ENCODE results near the gene GFRA1.
"Not testable (repeated sequence)": the region's sequence is repeated elsewhere in the genome, so short reads cannot be mapped to it uniquely, and the experiment has no call there.

The GFRA1 gene

DNA sequence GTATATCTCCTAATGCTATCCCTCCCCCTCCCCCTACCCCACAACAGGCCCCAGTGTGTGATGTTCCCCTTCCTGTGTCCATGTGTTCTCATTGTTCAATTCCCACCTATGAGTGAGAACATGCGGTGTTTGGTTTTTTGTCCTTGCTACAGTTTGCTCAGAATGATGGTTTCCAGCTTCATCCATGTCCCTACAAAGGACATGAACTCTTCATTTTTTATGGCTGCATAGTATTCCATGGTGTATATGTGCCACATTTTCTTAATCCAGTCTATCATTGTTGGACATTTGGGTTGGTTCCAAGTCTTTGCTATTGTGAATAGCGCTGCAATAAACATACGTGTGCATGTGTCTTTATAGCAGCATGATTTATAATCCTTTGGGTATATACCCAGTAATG, 220.5 kb downstream of the GFRA1 start:
- H3K9me3 ChIP-seq (ENCODE audit: control insufficient read depth, low read length); DNase-seq; H3K4me3 ChIP-seq (ENCODE audit: insufficient read depth, low read depth, low read length, poor library complexity, severe bottlenecking): not testable (repeated sequence)

DNA sequence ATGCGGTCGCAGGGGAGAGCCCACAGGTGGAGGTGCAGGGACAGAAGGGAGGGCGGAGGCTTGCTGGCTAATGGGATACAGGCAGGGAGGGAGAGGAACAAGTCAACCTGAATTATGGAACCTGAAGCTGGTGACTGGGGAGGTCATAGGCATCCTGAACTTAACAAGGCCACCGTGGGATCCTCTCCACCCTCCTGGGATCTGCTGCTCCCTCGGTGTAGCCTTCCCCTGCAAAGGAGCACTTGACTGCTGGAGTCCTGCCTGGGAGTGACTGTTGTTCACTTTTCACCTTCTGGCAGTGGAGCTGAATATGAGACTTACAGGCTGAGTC, 223.1 kb downstream of the GFRA1 start:
- Histone ChIP-seq H3K27ac (ENCODE audit: insufficient read depth, low read length, poor library complexity, severe bottlenecking) (no peak overlapping the region), H3K9me3 (ENCODE audit: control insufficient read depth, low read length) (no peaks in the 10 kb centered on the region), H3K4me3 (ENCODE audit: insufficient read depth, low read depth, low read length, poor library complexity, severe bottlenecking) (no peak overlapping the region), H3K4me1 (ENCODE audit: control insufficient read depth, insufficient read depth, low read length, poor library complexity, severe bottlenecking) (no peaks in the 10 kb centered on the region), H3K36me3 (ENCODE audit: control insufficient read depth, insufficient read depth, low read length) (no peaks in the 10 kb centered on the region), H3K27me3 (replicated peaks; ENCODE audit: control insufficient read depth, insufficient read depth, low read length, poor library complexity, severe bottlenecking) (no peaks in the 10 kb centered on the region)
- no peak for DNase-seq

More for the DNA sequence above, 220.5 kb downstream of the GFRA1 start:
- H3K27ac ChIP-seq (ENCODE audit: insufficient read depth, low read length, poor library complexity, severe bottlenecking); H3K27me3 ChIP-seq (replicated peaks; ENCODE audit: control insufficient read depth, insufficient read depth, low read length, poor library complexity, severe bottlenecking); H3K36me3 ChIP-seq (ENCODE audit: control insufficient read depth, insufficient read depth, low read length); H3K4me1 ChIP-seq (ENCODE audit: control insufficient read depth, insufficient read depth, low read length, poor library complexity, severe bottlenecking): not testable (repeated sequence)

DNA sequence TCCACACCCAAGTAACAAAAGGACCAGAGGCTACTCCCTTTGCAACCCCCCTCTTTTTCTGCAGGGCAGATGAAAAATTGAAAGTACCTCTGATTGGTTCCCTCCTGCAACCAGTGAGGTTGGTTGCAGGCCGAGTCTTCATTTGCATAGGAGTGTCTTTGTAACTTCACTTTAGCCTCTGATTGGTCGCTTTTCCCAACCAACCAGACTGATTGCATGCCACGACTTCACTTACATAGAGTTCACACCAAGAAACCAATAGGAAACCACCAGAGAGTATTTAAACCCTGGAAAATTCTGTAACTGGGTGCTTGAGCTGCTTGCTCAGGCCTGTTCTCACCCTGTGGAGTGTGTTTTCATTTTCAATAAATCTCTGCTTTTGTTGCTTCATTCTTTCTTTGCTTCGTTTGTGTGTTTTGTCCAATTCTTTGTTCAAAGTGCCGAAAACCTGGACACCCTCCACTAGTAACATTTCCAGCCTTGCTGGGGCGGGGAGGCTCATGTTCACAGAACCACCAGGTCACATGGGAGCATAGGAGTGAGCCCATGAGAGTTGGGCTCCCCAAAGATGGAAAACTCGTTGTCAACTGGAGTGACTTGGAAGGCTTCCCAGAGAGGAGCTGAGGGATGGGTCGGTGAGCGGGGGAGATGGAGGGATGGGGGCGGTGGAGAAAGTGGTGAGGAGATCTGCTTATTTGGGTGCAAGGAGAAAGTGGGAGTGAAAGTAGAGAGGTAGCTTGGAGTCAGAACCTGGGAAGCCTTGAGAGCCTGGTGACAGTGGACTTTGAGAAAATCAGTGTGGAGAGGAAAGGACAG, 223.6 kb downstream of the GFRA1 start:
- Histone ChIP-seq H3K27ac (ENCODE audit: insufficient read depth, low read length, poor library complexity, severe bottlenecking) (no peak overlapping the region), H3K27me3 (replicated peaks; ENCODE audit: control insufficient read depth, insufficient read depth, low read length, poor library complexity, severe bottlenecking) (no peaks in the 10 kb centered on the region), H3K4me3 (ENCODE audit: insufficient read depth, low read depth, low read length, poor library complexity, severe bottlenecking) (no peak overlapping the region), H3K9me3 (ENCODE audit: control insufficient read depth, low read length) (no peaks in the 10 kb centered on the region), H3K36me3 (ENCODE audit: control insufficient read depth, insufficient read depth, low read length) (no peaks in the 10 kb centered on the region), H3K4me1 (ENCODE audit: control insufficient read depth, insufficient read depth, low read length, poor library complexity, severe bottlenecking) (no peaks in the 10 kb centered on the region)
- DNase-seq: no peak

DNA sequence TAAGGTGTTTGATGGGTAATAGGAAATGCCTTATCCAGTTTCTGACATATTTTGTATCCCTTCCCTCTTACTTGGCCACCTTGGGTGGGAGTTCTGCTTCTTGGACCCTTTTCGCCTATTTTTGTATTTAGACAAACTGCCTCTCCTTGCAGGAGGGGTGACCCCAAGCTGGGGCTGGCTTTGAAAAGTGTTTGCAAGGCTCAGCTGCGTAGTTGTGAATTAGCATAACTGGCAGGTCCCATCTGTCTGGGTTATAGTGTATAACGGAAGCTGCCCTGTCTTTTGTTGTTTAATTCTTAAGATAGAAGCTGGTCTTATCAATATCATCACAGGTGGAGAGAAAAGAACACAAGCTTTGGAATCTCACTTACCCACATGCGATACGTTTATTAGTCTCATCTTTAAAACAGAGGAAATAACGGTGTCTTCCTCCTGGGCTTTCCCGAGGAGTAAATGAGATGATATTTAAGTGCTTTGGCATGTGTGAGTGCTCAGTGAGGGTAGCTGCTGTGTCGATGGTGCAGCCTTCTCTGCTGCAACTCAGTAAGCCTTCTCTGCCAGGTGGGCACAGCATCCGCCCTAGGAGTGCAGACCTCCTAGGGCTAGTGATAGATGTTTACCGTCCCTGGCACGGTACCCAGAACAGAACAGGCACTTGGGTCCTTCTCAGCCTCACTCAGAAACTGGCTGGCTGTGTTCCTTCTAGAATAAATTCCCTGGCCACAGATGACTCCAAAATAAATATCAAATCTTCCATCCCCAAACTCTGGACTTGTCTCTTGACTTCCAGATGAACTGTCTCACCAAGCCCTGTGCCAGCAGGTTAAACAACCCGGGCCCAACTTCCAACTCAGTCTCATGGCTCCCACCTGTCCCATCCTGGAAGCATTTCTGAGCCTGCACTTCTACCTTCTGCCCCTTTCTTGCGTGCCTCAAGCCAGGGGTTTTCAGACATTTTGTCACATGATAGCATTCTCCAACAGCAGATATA, 227.3 kb downstream of the GFRA1 start:
- no peaks in the 10 kb centered on the region for H3K36me3 ChIP-seq (ENCODE audit: control insufficient read depth, insufficient read depth, low read length)
- H3K27ac ChIP-seq (ENCODE audit: insufficient read depth, low read length, poor library complexity, severe bottlenecking): no peak overlapping the region
- no peaks in the 10 kb centered on the region for H3K27me3 ChIP-seq (replicated peaks; ENCODE audit: control insufficient read depth, insufficient read depth, low read length, poor library complexity, severe bottlenecking)
- no peak overlapping the region for H3K4me3 ChIP-seq (ENCODE audit: insufficient read depth, low read depth, low read length, poor library complexity, severe bottlenecking)
- no peak for DNase-seq
- H3K4me1 ChIP-seq (ENCODE audit: control insufficient read depth, insufficient read depth, low read length, poor library complexity, severe bottlenecking): no peaks in the 10 kb centered on the region
- no peaks in the 10 kb centered on the region for H3K9me3 ChIP-seq (ENCODE audit: control insufficient read depth, low read length)

DNA sequence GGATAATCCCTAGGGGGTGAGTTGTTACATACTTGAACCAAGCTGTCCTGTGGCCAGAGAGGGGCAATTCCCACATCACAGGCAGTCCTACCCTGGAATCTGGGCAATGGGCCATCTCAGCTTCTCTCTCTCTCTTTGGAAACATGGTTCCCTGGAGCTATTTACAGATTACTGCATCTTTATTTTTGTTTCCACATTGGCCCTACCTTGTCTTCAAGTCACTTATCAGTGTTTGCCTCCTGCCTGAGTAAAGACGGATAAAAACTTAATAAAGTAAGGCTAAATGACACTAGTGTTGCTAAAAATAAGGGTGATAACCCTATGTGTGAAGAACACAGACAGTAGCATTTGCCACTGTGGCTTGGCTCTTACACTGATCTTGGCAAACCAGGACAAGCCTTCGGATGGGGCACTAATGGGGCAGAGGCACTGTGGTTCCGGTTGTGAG, 228.2 kb downstream of the GFRA1 start:
- Histone ChIP-seq H3K9me3 (ENCODE audit: control insufficient read depth, low read length) (no peaks in the 10 kb centered on the region), H3K27ac (ENCODE audit: insufficient read depth, low read length, poor library complexity, severe bottlenecking) (no peak overlapping the region), H3K4me3 (ENCODE audit: insufficient read depth, low read depth, low read length, poor library complexity, severe bottlenecking) (no peak overlapping the region), H3K4me1 (ENCODE audit: control insufficient read depth, insufficient read depth, low read length, poor library complexity, severe bottlenecking) (no peaks in the 10 kb centered on the region), H3K36me3 (ENCODE audit: control insufficient read depth, insufficient read depth, low read length) (no peaks in the 10 kb centered on the region), H3K27me3 (replicated peaks; ENCODE audit: control insufficient read depth, insufficient read depth, low read length, poor library complexity, severe bottlenecking) (no peaks in the 10 kb centered on the region)
- DNase-seq: no peak

DNA sequence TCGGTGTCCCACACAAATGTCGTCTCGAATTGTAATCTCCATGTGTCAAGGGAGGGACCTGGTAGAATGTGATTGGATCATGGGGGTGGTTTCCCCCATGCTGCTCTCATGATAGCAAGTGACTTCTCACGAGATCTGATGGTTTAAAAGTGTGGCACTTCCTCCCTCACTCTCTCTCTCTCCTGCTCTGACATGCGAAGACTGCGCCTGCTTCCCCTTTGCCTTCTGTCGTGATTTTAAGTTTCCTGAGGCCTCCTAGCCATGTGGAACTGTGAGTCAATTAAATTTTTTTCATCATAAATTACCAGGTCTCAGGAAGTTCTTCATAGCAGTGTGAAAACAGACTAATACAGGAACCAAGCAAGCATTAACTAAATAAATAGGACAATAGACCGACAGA, 229.1 kb downstream of the GFRA1 start:
- H3K27ac ChIP-seq (ENCODE audit: insufficient read depth, low read length, poor library complexity, severe bottlenecking): no peak overlapping the region
- no peaks in the 10 kb centered on the region for H3K36me3 ChIP-seq (ENCODE audit: control insufficient read depth, insufficient read depth, low read length)

DNA sequence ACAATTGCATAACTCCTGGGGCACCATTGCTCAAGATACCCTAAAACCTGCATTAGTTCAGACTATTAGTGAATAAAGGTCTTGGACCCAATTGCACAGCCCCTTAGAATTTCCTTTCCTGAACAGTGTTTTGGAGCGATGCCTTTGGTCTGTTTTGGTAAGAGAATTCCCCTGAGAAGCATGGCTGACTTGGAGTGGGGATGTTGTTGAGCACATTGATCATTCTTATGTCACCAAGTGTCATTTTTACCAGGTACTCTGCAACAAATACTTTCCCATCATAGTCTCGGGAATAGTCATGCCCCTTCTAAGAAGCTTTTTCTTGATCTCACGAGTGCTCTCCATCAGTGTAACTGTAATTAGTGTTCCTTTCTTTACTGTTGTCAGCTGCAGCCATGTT, 229.7 kb downstream of the GFRA1 start:
- Histone ChIP-seq H3K27ac (ENCODE audit: insufficient read depth, low read length, poor library complexity, severe bottlenecking) (no peak overlapping the region), H3K27me3 (replicated peaks; ENCODE audit: control insufficient read depth, insufficient read depth, low read length, poor library complexity, severe bottlenecking) (no peaks in the 10 kb centered on the region), H3K9me3 (ENCODE audit: control insufficient read depth, low read length) (no peaks in the 10 kb centered on the region), H3K4me3 (ENCODE audit: insufficient read depth, low read depth, low read length, poor library complexity, severe bottlenecking) (no peak overlapping the region), H3K4me1 (ENCODE audit: control insufficient read depth, insufficient read depth, low read length, poor library complexity, severe bottlenecking) (no peaks in the 10 kb centered on the region), H3K36me3 (ENCODE audit: control insufficient read depth, insufficient read depth, low read length) (no peaks in the 10 kb centered on the region)
- no peak for DNase-seq

More for the DNA sequence above, 229.1 kb downstream of the GFRA1 start:
- DNase-seq: no peak
- no peaks in the 10 kb centered on the region for H3K9me3 ChIP-seq (ENCODE audit: control insufficient read depth, low read length)
- H3K4me1 ChIP-seq (ENCODE audit: control insufficient read depth, insufficient read depth, low read length, poor library complexity, severe bottlenecking): no peaks in the 10 kb centered on the region
- no peaks in the 10 kb centered on the region for H3K27me3 ChIP-seq (replicated peaks; ENCODE audit: control insufficient read depth, insufficient read depth, low read length, poor library complexity, severe bottlenecking)
- H3K4me3 ChIP-seq (ENCODE audit: insufficient read depth, low read depth, low read length, poor library complexity, severe bottlenecking): no peak overlapping the region

DNA sequence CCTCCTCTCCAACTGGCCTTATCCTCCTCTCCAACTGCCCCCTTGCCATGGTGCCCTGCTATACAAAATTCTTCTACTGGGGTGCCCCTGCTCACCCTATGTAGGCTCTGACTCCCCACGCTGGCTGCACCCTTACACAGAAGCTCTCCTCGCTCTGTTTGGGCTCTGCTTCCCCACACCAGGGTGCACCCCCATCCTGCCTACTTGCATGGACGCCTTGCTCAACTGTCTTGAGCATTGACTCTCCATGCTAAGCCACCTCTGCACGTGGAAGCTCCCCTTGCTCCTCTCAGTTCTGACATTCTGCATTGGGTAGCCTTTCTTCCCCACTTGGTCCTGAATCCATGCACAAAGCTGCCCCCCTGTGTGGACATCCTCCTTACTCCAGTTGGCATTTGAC, 231.1 kb downstream of the GFRA1 start:
- Histone ChIP-seq H3K4me1 (ENCODE audit: control insufficient read depth, insufficient read depth, low read length, poor library complexity, severe bottlenecking) (no peaks in the 10 kb centered on the region), H3K27ac (ENCODE audit: insufficient read depth, low read length, poor library complexity, severe bottlenecking) (no peak overlapping the region), H3K4me3 (ENCODE audit: insufficient read depth, low read depth, low read length, poor library complexity, severe bottlenecking) (no peak overlapping the region), H3K27me3 (replicated peaks; ENCODE audit: control insufficient read depth, insufficient read depth, low read length, poor library complexity, severe bottlenecking) (no peaks in the 10 kb centered on the region), H3K36me3 (ENCODE audit: control insufficient read depth, insufficient read depth, low read length) (no peaks in the 10 kb centered on the region), H3K9me3 (ENCODE audit: control insufficient read depth, low read length) (no peaks in the 10 kb centered on the region)
- DNase-seq: no peak

DNA sequence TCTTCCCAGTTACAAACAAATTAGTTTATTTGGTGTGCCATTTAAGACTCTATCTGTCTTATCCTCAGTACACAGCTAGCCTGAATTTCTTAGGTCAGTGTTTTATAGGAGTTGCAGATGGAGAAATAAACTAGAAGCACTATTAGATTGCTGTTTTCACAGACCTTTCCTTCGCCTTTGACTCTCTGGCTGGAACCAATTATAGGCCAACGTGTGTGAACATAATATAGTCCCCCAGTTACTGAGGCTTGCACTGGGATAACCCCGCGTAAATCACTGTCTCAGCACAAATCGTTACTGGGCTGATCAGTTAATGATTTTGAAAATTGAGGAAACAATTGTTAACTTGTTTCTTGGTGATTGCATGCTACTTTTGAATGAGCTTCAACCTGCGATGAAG, 233.4 kb downstream of the GFRA1 start:
- Histone ChIP-seq H3K27me3 (replicated peaks; ENCODE audit: control insufficient read depth, insufficient read depth, low read length, poor library complexity, severe bottlenecking) (no peaks in the 10 kb centered on the region), H3K9me3 (ENCODE audit: control insufficient read depth, low read length) (no peaks in the 10 kb centered on the region), H3K4me1 (ENCODE audit: control insufficient read depth, insufficient read depth, low read length, poor library complexity, severe bottlenecking) (no peaks in the 10 kb centered on the region), H3K27ac (ENCODE audit: insufficient read depth, low read length, poor library complexity, severe bottlenecking) (no peak overlapping the region), H3K36me3 (ENCODE audit: control insufficient read depth, insufficient read depth, low read length) (no peaks in the 10 kb centered on the region), H3K4me3 (ENCODE audit: insufficient read depth, low read depth, low read length, poor library complexity, severe bottlenecking) (no peak overlapping the region)
- DNase-seq: no peak

DNA sequence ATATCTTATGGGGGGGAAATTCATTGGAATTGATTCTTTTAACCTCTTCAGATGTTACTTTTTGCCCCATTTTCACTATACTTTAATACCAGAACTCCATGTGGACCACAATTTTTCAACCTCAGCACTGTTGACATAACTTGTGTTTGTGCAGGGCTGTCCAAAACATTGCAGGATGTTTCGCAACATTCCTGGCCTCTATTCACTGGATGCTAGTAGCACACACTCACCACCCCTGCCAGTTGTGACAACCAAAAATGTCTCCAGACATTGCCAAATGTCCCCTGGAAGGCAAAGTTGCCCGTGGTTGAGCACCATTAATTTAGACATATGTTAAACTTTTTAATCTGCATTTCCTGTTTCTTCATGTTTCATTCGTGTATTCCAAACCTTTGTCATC, 234.7 kb downstream of the GFRA1 start:
- Histone ChIP-seq H3K9me3 (ENCODE audit: control insufficient read depth, low read length) (no peaks in the 10 kb centered on the region), H3K27me3 (replicated peaks; ENCODE audit: control insufficient read depth, insufficient read depth, low read length, poor library complexity, severe bottlenecking) (no peaks in the 10 kb centered on the region), H3K27ac (ENCODE audit: insufficient read depth, low read length, poor library complexity, severe bottlenecking) (no peak overlapping the region), H3K4me1 (ENCODE audit: control insufficient read depth, insufficient read depth, low read length, poor library complexity, severe bottlenecking) (no peaks in the 10 kb centered on the region), H3K4me3 (ENCODE audit: insufficient read depth, low read depth, low read length, poor library complexity, severe bottlenecking) (no peak overlapping the region), H3K36me3 (ENCODE audit: control insufficient read depth, insufficient read depth, low read length) (no peaks in the 10 kb centered on the region)
- no peak for DNase-seq

Data from effector memory CD4-positive, alpha-beta T cell (primary cell).